NCI-H345 treated with DMSO at 0.1 percent for 48 hours (cell line): Measurements from ENCODE around the gene FA2H.
"Not testable (repeated sequence)": the region's sequence is repeated elsewhere in the genome, so short reads cannot be mapped to it uniquely, and the experiment has no call there.

Experiments used
- DNase-seq: peaks from one replicate; lab custom pipeline; 2025; ENCODE audit not compliant: unreplicated experiment; lab: John Stamatoyannopoulos, UW

The FA2H gene

GRCh38 chr16:74695450-74696422 is 78.9 kb downstream of the FA2H start:
- peak; percentile 12 for DNase-seq

DNA sequence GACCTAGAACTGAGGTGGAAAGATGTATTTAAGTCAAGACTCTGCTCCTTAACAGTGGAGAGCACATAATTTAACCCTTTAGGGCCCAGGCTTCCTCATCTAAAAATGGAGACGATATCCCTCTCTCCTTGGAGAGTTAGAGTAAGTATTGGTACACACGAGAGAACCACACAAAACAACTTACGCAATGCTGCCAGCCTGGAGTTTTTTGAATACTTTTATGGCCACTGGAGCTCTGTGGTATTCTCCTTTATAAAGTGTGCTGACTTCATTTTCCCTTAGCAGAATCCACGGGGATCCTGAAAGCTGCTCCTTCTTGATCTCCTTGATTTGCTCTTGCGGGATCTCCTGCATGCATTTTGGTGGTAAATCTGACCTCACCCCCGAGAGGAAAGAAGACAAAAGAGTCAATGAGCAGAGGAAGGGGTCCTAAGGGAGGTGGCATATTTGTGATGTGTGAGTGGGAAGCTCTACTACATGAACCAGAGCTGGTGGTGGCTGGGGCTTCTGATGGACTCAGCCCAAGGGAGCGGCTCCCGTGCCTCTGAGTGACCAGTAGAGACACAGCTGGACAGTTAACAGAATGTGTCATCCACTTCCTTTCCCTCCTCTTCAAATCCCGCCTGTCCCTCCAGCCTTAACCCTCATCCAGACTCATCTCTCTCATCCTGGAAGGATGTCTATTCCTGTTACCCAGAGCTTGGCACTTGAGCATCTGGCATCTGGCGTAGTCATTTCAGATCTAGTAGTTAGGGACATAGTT is 83.3 kb downstream of the FA2H start:
- DNase-seq, result no peak

DNA sequence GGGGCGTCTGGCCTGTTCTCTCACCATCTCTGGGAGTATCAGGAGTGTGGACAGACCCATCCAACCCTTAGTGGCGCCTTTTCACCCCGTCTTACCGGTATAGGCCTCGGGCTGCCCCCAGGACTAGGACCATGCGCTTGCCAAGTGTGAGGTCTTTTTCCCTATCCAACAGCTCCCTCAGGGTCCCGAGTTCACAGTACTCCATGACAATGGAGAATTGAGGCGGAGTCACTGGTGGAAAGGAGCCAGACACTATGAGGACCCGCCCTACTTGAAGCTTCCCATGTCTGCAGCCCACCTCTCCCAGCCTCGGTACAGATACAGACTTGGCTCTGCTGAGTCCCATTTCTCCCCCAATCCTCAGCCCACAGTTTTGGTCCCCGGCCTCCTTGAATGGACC is 92.1 kb downstream of the FA2H start:
- no peak for DNase-seq

DNA sequence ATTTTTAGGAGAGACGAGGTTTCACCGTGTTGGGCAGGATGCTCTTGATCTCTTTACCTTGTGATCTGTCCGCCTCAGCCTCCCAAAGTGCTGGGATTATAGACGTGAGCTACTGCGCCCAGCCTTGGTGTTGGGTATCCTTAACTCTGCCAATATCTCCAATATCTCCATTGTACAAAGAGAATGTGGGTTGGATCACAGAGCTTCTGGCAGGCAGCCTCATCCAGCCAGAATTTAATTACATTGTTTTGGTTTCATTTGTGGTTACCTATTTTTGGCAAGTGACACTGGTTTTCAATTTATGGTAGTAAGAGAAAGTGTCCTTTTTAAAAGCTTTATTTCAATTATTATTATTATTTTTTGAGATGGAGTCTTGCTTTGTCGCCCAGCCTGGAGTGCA is 93.9 kb downstream of the FA2H start:
- DNase-seq, result no peak

DNA sequence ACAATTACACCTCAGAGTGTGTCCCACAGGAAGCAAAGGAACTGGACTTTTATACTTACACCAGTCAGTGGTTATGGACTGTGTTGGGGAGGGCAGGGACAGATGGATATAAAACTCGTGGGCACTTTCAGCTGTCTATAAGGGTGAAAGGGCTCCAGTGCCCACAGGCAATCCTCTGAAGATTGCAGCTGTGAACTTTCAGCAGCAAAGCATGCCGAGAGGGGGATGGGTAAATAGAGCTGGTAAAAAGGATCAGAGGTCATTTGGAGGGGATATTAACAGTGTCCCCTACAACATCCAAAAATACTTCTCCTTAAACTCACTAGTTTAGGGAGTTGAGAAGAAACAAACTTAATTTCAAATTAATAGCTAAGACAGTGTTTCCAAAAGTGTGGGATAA is 94.6 kb downstream of the FA2H start:
- no peak for DNase-seq

DNA sequence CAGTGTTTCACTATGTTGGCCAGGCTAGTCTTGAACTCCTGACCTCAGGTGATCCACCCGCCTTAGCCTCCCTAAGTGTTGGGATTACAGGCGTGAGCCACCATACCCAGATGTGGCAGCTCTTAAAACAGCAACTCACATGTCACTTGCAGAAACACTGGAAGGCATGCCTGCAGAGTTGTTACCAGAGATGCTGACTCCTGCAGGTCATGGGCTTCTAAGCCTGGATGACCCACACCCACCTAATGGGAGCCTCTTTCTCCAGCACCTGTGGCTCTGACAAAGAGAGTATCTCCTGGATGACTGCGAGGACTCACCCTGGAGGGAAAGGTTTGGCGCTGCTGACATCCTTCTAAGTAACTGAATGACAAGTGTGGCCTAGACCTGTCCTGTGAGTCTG is 96.8 kb downstream of the FA2H start:
- no peak for DNase-seq

- no peak for DNase-seq
These were observed 100.7 kb downstream of the FA2H start for GRCh38 chr16:74673876-74674275.

DNA sequence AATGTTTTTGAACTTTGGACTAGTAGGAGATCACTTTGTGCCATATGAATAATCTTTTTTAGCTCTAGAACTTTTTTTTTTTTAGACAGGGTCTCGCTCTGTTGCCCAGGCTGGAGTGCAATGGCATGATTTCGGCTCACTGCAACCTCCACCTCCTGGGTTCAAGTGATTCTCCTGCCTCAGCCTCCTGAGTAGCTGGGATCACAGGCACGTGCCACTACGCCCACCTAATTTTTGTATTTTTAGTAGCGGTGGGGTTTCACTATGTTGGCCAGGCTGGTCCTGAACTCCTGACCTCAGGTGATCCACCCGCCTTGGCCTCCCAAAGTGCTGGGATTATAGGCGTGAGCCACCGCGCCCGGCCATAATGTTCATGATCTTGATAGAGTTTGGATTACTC is 105.7 kb downstream of the FA2H start:
- not testable (repeated sequence) for DNase-seq

DNA sequence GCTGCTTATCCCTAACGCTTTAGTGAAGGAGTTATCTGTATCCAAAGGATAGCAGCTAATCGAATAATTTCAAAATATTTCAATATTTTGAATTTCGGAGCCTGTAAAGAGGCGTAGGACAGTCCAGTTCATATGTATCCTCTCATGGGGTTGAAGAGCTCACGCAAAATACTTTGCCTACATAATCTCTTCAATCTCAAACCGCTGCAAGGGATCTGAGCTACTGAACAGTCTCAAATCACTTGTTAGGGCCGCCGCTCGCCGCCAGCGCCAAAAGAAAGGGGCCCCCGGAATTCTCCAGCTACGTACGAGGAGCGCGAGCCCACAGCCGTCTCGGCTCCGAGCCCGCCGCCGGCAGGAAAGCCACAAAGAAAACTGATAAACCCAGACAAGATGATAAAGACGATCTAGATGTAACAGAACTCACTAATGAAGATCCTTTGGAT is 107.3 kb downstream of the FA2H start:
- peak; percentile 4 for DNase-seq

GRCh38 chr16:74666425-74667254 is 108.0 kb downstream of the FA2H start, which contains the start of gene RFWD3:
RFWD3 (minus strand) TSS chr16:74666877; CDS start chr16:74661449, 5,428 bp downstream.
- peak; percentile 95 for DNase-seq

GRCh38 chr16:74666010-74666421 is 108.6 kb downstream of the FA2H start:
- no peak for DNase-seq
